K562 (cell line): ENCODE data around the gene SMIM36. TPM values are rescaled to one million over a fixed set of nuclear protein-coding genes. Genes with fewer than 3 reads are reported as not detected.

Experiments used
- BCOR ChIP-seq: fragments of 450-650 bp; IDR thresholded peaks from 2 replicates; pipeline ENCODE4 v1.6.1; 2016
- CBX8 ChIP-seq: fragments of 200-600 bp; sonication (generic); IDR thresholded peaks from 2 replicates; pipeline ENCODE4 v1.6.1; 2012; ENCODE audit warnings: borderline replicate concordance, mixed run types, low read depth, mild to moderate bottlenecking, moderate library complexity, mixed read lengths, low read length, control low read depth, inconsistent platforms; ENCODE audit not compliant: poor library complexity, severe bottlenecking; ENCODE audit errors: extremely low read depth
- EZH2 ChIP-seq: IDR thresholded peaks from 2 replicates; pipeline ENCODE4 v1.6.1; 2012; ENCODE audit warnings: low read depth, mild to moderate bottlenecking, inconsistent platforms, low read length, borderline replicate concordance
- FOXJ2 ChIP-seq: fragments of 200-800 bp; sonication (Bioruptor generic); IDR thresholded peaks from 2 replicates; pipeline ENCODE4 v1.6.1; 2016; ENCODE audit warnings: missing genetic modification characterization, missing compliant biosample characterization
- HDGF ChIP-seq: fragments of 450-650 bp; IDR thresholded peaks from 2 replicates; pipeline ENCODE4 v1.6.1; 2016
- JUNB ChIP-seq: fragments of 450-650 bp; formaldehyde crosslinking; conservative IDR thresholded peaks from 2 replicates; pipeline ENCODE4 v1.4.0; 2020; ENCODE audit warnings: mild to moderate bottlenecking
- MECOM ChIP-seq: fragments of 250-450 bp; sonication (Bioruptor Pico); IDR thresholded peaks from 2 replicates; pipeline ENCODE4 v1.8.0; 2022; ENCODE audit warnings: inconsistent platforms
- MTF1 ChIP-seq: fragments of 250-450 bp; sonication (Bioruptor Pico); IDR thresholded peaks from 2 replicates; pipeline ENCODE4 v1.9.0; 2021; ENCODE audit warnings: moderate library complexity, mild to moderate bottlenecking, inconsistent platforms, borderline replicate concordance
- NBN ChIP-seq: fragments of 450-650 bp; IDR thresholded peaks from 2 replicates; pipeline ENCODE4 v1.6.1; 2016; ENCODE audit warnings: low read depth, mild to moderate bottlenecking
- POLR2G ChIP-seq: fragments of 200-400 bp; formaldehyde crosslinking; IDR thresholded peaks from 2 replicates; pipeline ENCODE4 v1.6.1; 2017; ENCODE audit warnings: low read depth, mild to moderate bottlenecking, antibody characterized with exemption, low read length, moderate library complexity
- POLR2H ChIP-seq: IDR thresholded peaks from 2 replicates; pipeline ENCODE4 v1.6.1; 2016; ENCODE audit warnings: missing genetic modification characterization, low read depth, mild to moderate bottlenecking, control low read depth, missing compliant biosample characterization, moderate library complexity
- RNF2 ChIP-seq: sonication (generic); IDR thresholded peaks from 2 replicates; pipeline ENCODE4 v1.6.1; 2016
- SETDB1 ChIP-seq: IDR thresholded peaks from one replicate; pipeline ENCODE4 v1.6.1; 2012; ENCODE audit warnings: low read length, control low read depth, inconsistent platforms
- SMAD3 ChIP-seq: fragments of 450-650 bp; formaldehyde crosslinking; conservative IDR thresholded peaks from 2 replicates; pipeline ENCODE4 v1.4.0; 2020; ENCODE audit warnings: mild to moderate bottlenecking
- TSC22D4 ChIP-seq: fragments of 450-650 bp; IDR thresholded peaks from 2 replicates; pipeline ENCODE4 v1.6.1; 2016; ENCODE audit warnings: missing genetic modification characterization, missing biosample characterization, control low read depth
- WHSC1 ChIP-seq: IDR thresholded peaks from one replicate; pipeline ENCODE4 v1.6.1; 2012; ENCODE audit warnings: low read length, control low read depth, inconsistent platforms
- ZNF12 ChIP-seq: sonication (generic); formaldehyde crosslinking; IDR thresholded peaks from 2 replicates; pipeline ENCODE4 v1.4.0; 2020; ENCODE audit warnings: mild to moderate bottlenecking, missing genetic modification reagents
- ZNF408 ChIP-seq: fragments of 250-450 bp; sonication (Bioruptor Pico); IDR thresholded peaks from 2 replicates; pipeline ENCODE4 v1.4.0; 2020; ENCODE audit warnings: low read depth, mild to moderate bottlenecking, moderate library complexity
- polyA plus RNA-seq, 8 experiments: library from polyadenylated mRNA; depleted of rRNA in 4 of 8; stranded (reverse) in 5 of 8; unstranded in 3 of 8; fragments of >200 nt; fragmentation: Nextera tagmentation in 2 of 8; fragmentation: Illumina TruSeq in 1 of 8; extraction: Ambion mirVana in 2 of 8; extraction: Trizol in 1 of 8; gene quantifications; 2 replicates each; pipeline versions ENCODE4 v1.2.1 to v1.2.3, GENCODE V29; 2011 to 2014; ENCODE audit warnings: inconsistent platforms in 1 of 8, missing spikeins in 1 of 8
- total RNA-seq, 7 experiments: library from RNA; depleted of rRNA in 6 of 7; stranded (reverse); fragments of >200 nt in 6 of 7; fragmentation: Illumina TruSeq in 2 of 7; extraction: Trizol in 2 of 7; gene quantifications; 2 replicates each; pipeline versions ENCODE4 v1.2.1 to v1.2.3, GENCODE V29; 2011 to 2021; ENCODE audit warnings: low replicate concordance in 1 of 7
- TF ChIP-seq, protein P1 (sequence below): fragments of 250-450 bp; sonication (Bioruptor Pico); IDR thresholded peaks from 2 replicates; pipeline ENCODE4 v1.6.1; 2021; ENCODE audit warnings: mild to moderate bottlenecking
- TF ChIP-seq, protein P2 (sequence below): fragments of 250-450 bp; sonication (Bioruptor Pico); IDR thresholded peaks from 2 replicates; pipeline ENCODE4 v1.9.0; 2021; ENCODE audit warnings: mild to moderate bottlenecking
- TF ChIP-seq, protein P3 (sequence below): sonication (generic); formaldehyde crosslinking; IDR thresholded peaks from 2 replicates; pipeline ENCODE4 v1.8.1; 2023; ENCODE audit warnings: mild to moderate bottlenecking, missing genetic modification reagents, moderate library complexity
- TF ChIP-seq, protein P4 (sequence below): fragments of 250-450 bp; sonication (Bioruptor Pico); IDR thresholded peaks from 2 replicates; pipeline ENCODE4 v1.4.0; 2020; ENCODE audit warnings: mild to moderate bottlenecking, moderate library complexity
- TF ChIP-seq, protein P5 (sequence below): sonication (generic); formaldehyde crosslinking; IDR thresholded peaks from 2 replicates; pipeline ENCODE4 v1.8.0; 2022; ENCODE audit warnings: missing genetic modification reagents, mild to moderate bottlenecking, moderate library complexity, borderline replicate concordance

Gene SMIM36
- total and polyA plus RNA-seq, 9 of the 15 experiments (the other 6 are each of a cell fraction or from before 2014, with no cell fraction given): not detected

DNA sequence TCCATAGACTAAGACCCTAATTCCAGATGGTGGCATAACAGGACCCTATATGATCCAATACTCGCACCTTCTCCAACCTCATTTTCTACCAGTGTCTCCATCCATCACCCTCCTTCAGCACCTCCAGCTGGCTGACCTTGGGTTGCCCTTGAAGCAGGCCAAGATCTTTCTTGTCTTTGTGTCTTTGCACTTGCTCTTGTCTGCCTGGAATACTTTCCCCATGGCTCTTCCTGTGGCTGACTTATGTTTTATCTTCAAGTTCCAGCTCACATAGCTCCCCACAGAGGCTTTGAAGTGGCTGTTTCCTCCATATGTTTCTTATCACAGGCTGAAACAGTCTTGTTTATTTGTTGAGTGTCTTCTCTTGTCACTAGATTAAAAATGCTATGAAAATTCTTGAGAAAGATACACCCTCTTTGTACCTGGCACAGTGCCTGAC lies 60.0 kb downstream of the SMIM36 start (continued):
- no peak for TF ChIP-seq HDGF
- peak; percentile 90 for TF ChIP-seq RNF2
- no peak for TF ChIP-seq CBX8
- no peak for TF ChIP-seq SETDB1
- no peak; the same call in 1 of the 2 replicates for TF ChIP-seq EZH2
- TF ChIP-seq, protein P1, sequence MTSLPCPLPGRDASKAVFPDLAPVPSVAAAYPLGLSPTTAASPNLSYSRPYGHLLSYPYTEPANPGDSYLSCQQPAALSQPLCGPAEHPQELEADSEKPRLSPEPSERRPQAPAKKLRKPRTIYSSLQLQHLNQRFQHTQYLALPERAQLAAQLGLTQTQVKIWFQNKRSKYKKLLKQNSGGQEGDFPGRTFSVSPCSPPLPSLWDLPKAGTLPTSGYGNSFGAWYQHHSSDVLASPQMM (CRISPR knock-in tag): no peak
- TF ChIP-seq WHSC1: no peak
- 0 out of 2 replicates have a peak, but pooled peaks have one; percentile 58 for TF ChIP-seq BCOR
- no peak for TF ChIP-seq POLR2G
- TF ChIP-seq ZNF408 (CRISPR knock-in tag): no peak
- TF ChIP-seq, protein P2, sequence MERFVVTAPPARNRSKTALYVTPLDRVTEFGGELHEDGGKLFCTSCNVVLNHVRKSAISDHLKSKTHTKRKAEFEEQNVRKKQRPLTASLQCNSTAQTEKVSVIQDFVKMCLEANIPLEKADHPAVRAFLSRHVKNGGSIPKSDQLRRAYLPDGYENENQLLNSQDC (CRISPR knock-in tag): no peak
- no peak for TF ChIP-seq SMAD3
- no peak for TF ChIP-seq TSC22D4 (tag)
- TF ChIP-seq FOXJ2: 0 out of 2 replicates have a peak, but pooled peaks have one; percentile 33
- TF ChIP-seq, protein P3, sequence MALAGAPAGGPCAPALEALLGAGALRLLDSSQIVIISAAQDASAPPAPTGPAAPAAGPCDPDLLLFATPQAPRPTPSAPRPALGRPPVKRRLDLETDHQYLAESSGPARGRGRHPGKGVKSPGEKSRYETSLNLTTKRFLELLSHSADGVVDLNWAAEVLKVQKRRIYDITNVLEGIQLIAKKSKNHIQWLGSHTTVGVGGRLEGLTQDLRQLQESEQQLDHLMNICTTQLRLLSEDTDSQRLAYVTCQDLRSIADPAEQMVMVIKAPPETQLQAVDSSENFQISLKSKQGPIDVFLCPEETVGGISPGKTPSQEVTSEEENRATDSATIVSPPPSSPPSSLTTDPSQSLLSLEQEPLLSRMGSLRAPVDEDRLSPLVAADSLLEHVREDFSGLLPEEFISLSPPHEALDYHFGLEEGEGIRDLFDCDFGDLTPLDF (CRISPR knock-in tag): no peak
- TF ChIP-seq NBN: peak; percentile 95
- no peak for TF ChIP-seq MTF1
- no peak; the same call in 1 of the 2 replicates for TF ChIP-seq MECOM
- no peak for TF ChIP-seq POLR2H (tag)
- TF ChIP-seq, protein P4, sequence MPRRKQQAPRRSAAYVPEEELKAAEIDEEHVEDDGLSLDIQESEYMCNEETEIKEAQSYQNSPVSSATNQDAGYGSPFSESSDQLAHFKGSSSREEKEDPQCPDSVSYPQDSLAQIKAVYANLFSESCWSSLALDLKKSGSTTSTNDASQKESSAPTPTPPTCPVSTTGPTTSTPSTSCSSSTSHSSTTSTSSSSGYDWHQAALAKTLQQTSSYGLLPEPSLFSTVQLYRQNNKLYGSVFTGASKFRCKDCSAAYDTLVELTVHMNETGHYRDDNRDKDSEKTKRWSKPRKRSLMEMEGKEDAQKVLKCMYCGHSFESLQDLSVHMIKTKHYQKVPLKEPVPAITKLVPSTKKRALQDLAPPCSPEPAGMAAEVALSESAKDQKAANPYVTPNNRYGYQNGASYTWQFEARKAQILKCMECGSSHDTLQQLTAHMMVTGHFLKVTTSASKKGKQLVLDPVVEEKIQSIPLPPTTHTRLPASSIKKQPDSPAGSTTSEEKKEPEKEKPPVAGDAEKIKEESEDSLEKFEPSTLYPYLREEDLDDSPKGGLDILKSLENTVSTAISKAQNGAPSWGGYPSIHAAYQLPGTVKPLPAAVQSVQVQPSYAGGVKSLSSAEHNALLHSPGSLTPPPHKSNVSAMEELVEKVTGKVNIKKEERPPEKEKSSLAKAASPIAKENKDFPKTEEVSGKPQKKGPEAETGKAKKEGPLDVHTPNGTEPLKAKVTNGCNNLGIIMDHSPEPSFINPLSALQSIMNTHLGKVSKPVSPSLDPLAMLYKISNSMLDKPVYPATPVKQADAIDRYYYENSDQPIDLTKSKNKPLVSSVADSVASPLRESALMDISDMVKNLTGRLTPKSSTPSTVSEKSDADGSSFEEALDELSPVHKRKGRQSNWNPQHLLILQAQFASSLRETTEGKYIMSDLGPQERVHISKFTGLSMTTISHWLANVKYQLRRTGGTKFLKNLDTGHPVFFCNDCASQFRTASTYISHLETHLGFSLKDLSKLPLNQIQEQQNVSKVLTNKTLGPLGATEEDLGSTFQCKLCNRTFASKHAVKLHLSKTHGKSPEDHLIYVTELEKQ: no peak
- no peak for TF ChIP-seq JUNB (CRISPR knock-in tag)
- no peak for TF ChIP-seq ZNF12 (CRISPR knock-in tag)
- TF ChIP-seq, protein P5, sequence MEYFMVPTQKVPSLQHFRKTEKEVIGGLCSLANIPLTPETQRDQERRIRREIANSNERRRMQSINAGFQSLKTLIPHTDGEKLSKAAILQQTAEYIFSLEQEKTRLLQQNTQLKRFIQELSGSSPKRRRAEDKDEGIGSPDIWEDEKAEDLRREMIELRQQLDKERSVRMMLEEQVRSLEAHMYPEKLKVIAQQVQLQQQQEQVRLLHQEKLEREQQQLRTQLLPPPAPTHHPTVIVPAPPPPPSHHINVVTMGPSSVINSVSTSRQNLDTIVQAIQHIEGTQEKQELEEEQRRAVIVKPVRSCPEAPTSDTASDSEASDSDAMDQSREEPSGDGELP (CRISPR knock-in tag): peak; percentile 87
